ENCODE data around the gene KIF16B.
A peak's percentile ranks its signal among the peaks of the same experiment; 100 is the strongest.

KIF16B gene

GRCh38 chr20:16573001-16573965 lies at the start of gene KIF16B:
Gene KIF16B, minus strand, starts transcription at chr20:16573448. Its CDS starts 173 bp downstream, at chr20:16573275.
- peak within 1 kb of the TSS; percentile 77 for H3K27ac Mint-ChIP-seq

GRCh38 chr20:16622501-16622900 lies 49.3 kb upstream of the KIF16B start:
- Mint-ChIP-seq H3K4me3 (no peak overlapping the region), H3K27ac (no peak overlapping the region), H3K9me3 (peaks cover 4% of the 10 kb centered on the region), H3K27me3 (no peaks in the 10 kb centered on the region), H3K4me1 (no peaks in the 10 kb centered on the region), H3K36me3 (no peaks in the 10 kb centered on the region)

More at GRCh38 chr20:16573001-16573965, at the start of gene KIF16B:
- Mint-ChIP-seq H3K36me3 (peaks cover 1% of the 10 kb centered on the region), H3K27me3 (peaks cover 1% of the 10 kb centered on the region), H3K4me3 (peak within 1 kb of the TSS; percentile 95), H3K9me3 (no peaks in the 10 kb centered on the region), H3K4me1 (peaks cover 57% of the 10 kb centered on the region)

GRCh38 chr20:16621435-16622141 lies 48.3 kb upstream of the KIF16B start:
- H3K4me3 Mint-ChIP-seq: no peak overlapping the region
- peaks cover 6% of the 10 kb centered on the region for H3K9me3 Mint-ChIP-seq
- no peaks in the 10 kb centered on the region for H3K4me1 Mint-ChIP-seq
- H3K36me3 Mint-ChIP-seq: no peaks in the 10 kb centered on the region
- no peaks in the 10 kb centered on the region for H3K27me3 Mint-ChIP-seq
- H3K27ac Mint-ChIP-seq: no peak overlapping the region

- Mint-ChIP-seq H3K4me1 (no peaks in the 10 kb centered on the region), H3K27me3 (no peaks in the 10 kb centered on the region)
These were observed 47.7 kb upstream of the KIF16B start for GRCh38 chr20:16620961-16621360.

GRCh38 chr20:16619953-16620352 lies 46.7 kb upstream of the KIF16B start:
- Mint-ChIP-seq H3K27ac (no peak overlapping the region), H3K4me3 (no peak overlapping the region), H3K36me3 (no peaks in the 10 kb centered on the region), H3K27me3 (no peaks in the 10 kb centered on the region), H3K4me1 (no peaks in the 10 kb centered on the region), H3K9me3 (peaks cover 9% of the 10 kb centered on the region)

More at GRCh38 chr20:16620961-16621360, 47.7 kb upstream of the KIF16B start:
- Mint-ChIP-seq H3K9me3 (peaks cover 9% of the 10 kb centered on the region), H3K4me3 (no peak overlapping the region), H3K27ac (no peak overlapping the region), H3K36me3 (no peaks in the 10 kb centered on the region)

GRCh38 chr20:16617056-16617455 lies 43.8 kb upstream of the KIF16B start:
- no peak overlapping the region for H3K27ac Mint-ChIP-seq
- H3K4me1 Mint-ChIP-seq: no peaks in the 10 kb centered on the region
- H3K4me3 Mint-ChIP-seq: no peak overlapping the region
- H3K9me3 Mint-ChIP-seq: peaks cover 9% of the 10 kb centered on the region
- H3K36me3 Mint-ChIP-seq: no peaks in the 10 kb centered on the region
- peaks cover 1% of the 10 kb centered on the region for H3K27me3 Mint-ChIP-seq

GRCh38 chr20:16616317-16616716 lies 43.1 kb upstream of the KIF16B start:
- H3K36me3 Mint-ChIP-seq: no peaks in the 10 kb centered on the region
- H3K4me1 Mint-ChIP-seq: no peaks in the 10 kb centered on the region
- H3K4me3 Mint-ChIP-seq: no peak overlapping the region
- H3K27ac Mint-ChIP-seq: no peak overlapping the region
- H3K9me3 Mint-ChIP-seq: peaks cover 9% of the 10 kb centered on the region
- H3K27me3 Mint-ChIP-seq: peaks cover 1% of the 10 kb centered on the region

GRCh38 chr20:16615199-16615598 lies 42.0 kb upstream of the KIF16B start:
- peaks cover 9% of the 10 kb centered on the region for H3K9me3 Mint-ChIP-seq
- H3K27me3 Mint-ChIP-seq: peaks cover 1% of the 10 kb centered on the region
- no peaks in the 10 kb centered on the region for H3K36me3 Mint-ChIP-seq
- H3K27ac Mint-ChIP-seq: no peak overlapping the region
- no peaks in the 10 kb centered on the region for H3K4me1 Mint-ChIP-seq
- no peak overlapping the region for H3K4me3 Mint-ChIP-seq

- Mint-ChIP-seq H3K27ac (no peak overlapping the region), H3K27me3 (peaks cover 1% of the 10 kb centered on the region), H3K4me3 (no peak overlapping the region), H3K4me1 (no peaks in the 10 kb centered on the region), H3K9me3 (peaks cover 4% of the 10 kb centered on the region), H3K36me3 (no peaks in the 10 kb centered on the region)
These were observed 40.7 kb upstream of the KIF16B start for GRCh38 chr20:16613954-16614353.

GRCh38 chr20:16612706-16613105 lies 39.5 kb upstream of the KIF16B start:
- H3K9me3 Mint-ChIP-seq: peaks cover 4% of the 10 kb centered on the region
- no peak overlapping the region for H3K4me3 Mint-ChIP-seq
- H3K27ac Mint-ChIP-seq: no peak overlapping the region
- no peaks in the 10 kb centered on the region for H3K4me1 Mint-ChIP-seq
- no peaks in the 10 kb centered on the region for H3K36me3 Mint-ChIP-seq
- H3K27me3 Mint-ChIP-seq: peaks cover 1% of the 10 kb centered on the region

- Mint-ChIP-seq H3K4me3 (no peak overlapping the region), H3K27me3 (peaks cover 1% of the 10 kb centered on the region), H3K36me3 (no peaks in the 10 kb centered on the region), H3K27ac (no peak overlapping the region), H3K9me3 (peaks cover 4% of the 10 kb centered on the region), H3K4me1 (no peaks in the 10 kb centered on the region)
These were observed 38.6 kb upstream of the KIF16B start for GRCh38 chr20:16611817-16612216.

GRCh38 chr20:16609066-16609465 lies 35.8 kb upstream of the KIF16B start:
- Mint-ChIP-seq H3K27ac (no peak overlapping the region), H3K27me3 (peaks cover 1% of the 10 kb centered on the region), H3K9me3 (no peaks in the 10 kb centered on the region), H3K4me1 (no peaks in the 10 kb centered on the region), H3K4me3 (no peak overlapping the region), H3K36me3 (no peaks in the 10 kb centered on the region)

GRCh38 chr20:16608277-16608650 lies 35.0 kb upstream of the KIF16B start:
- no peaks in the 10 kb centered on the region for H3K9me3 Mint-ChIP-seq
- H3K4me1 Mint-ChIP-seq: no peaks in the 10 kb centered on the region
- H3K4me3 Mint-ChIP-seq: no peak overlapping the region
- peaks cover 1% of the 10 kb centered on the region for H3K27me3 Mint-ChIP-seq
- H3K27ac Mint-ChIP-seq: no peak overlapping the region
- no peaks in the 10 kb centered on the region for H3K36me3 Mint-ChIP-seq

GRCh38 chr20:16607364-16608276 lies 34.4 kb upstream of the KIF16B start:
- no peak overlapping the region for H3K27ac Mint-ChIP-seq
- H3K4me1 Mint-ChIP-seq: no peaks in the 10 kb centered on the region
- H3K4me3 Mint-ChIP-seq: no peak overlapping the region
- no peaks in the 10 kb centered on the region for H3K9me3 Mint-ChIP-seq
- peaks cover 1% of the 10 kb centered on the region for H3K27me3 Mint-ChIP-seq
- H3K36me3 Mint-ChIP-seq: no peaks in the 10 kb centered on the region

GRCh38 chr20:16606468-16607070 lies 33.3 kb upstream of the KIF16B start:
- Mint-ChIP-seq H3K4me1 (no peaks in the 10 kb centered on the region), H3K4me3 (no peak overlapping the region), H3K27ac (no peak overlapping the region), H3K9me3 (no peaks in the 10 kb centered on the region), H3K27me3 (no peaks in the 10 kb centered on the region), H3K36me3 (no peaks in the 10 kb centered on the region)

Measured in activated naive CD4-positive, alpha-beta T cell treated with anti-CD3 and anti-CD28 coated beads, Interleukin-2, amount 50 U/mL, for 24 hours (primary cell).